Medulla oblongata (tissue), 1 donor: Measurements from ENCODE around the gene SETSIP.
"Not testable (repeated sequence)": the region's sequence is repeated elsewhere in the genome, so short reads cannot be mapped to it uniquely, and the experiment has no call there.

Experiments used
- DNase-seq: peaks from one replicate; pipeline ENCODE4 v3.0.0-alpha.2; 2015; ENCODE audit errors: extremely low spot score

SETSIP gene

GRCh38 chr1:92075311-92075710, at the start of gene SETSIP:
Gene SETSIP, minus strand, starts transcription at chr1:92075411. Its CDS starts 0 bp downstream, at chr1:92075411.
- DNase-seq = no peak

GRCh38 chr1:92123868-92124267, 48.7 kb upstream of the SETSIP start:
- no peak for DNase-seq

- DNase-seq = no peak
Observed at GRCh38 chr1:92118826-92119225, 43.6 kb upstream of the SETSIP start.

- DNase-seq = no peak
Observed at GRCh38 chr1:92117526-92117925, 42.3 kb upstream of the SETSIP start.

GRCh38 chr1:92108631-92109030, 33.4 kb upstream of the SETSIP start:
- no peak for DNase-seq

DNA sequence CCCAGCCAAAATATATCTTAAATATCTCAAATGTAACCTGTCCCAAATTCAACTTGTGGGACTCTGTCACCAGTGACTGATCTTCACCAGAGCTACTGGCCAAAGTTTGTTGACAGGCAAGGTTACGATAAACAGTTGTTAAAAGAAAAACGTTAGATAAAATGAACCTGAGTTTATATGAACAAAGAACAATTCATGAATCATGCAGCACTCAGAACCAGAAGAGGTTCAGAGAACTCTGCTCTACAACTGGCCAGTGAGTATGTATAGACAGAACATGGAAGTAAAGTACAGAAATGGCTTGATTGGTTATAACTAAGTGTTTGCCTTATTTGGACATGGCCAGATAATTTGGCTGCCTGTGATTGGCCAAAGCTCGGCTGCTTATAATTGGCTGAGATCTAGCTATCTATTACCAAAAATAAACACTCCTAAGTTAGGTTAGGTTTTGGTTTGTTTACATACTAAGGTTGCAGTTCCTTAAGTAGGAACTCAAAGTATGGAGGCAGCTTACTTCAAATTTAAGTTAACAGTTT, 30.4 kb upstream of the SETSIP start:
- no peak for DNase-seq

DNA sequence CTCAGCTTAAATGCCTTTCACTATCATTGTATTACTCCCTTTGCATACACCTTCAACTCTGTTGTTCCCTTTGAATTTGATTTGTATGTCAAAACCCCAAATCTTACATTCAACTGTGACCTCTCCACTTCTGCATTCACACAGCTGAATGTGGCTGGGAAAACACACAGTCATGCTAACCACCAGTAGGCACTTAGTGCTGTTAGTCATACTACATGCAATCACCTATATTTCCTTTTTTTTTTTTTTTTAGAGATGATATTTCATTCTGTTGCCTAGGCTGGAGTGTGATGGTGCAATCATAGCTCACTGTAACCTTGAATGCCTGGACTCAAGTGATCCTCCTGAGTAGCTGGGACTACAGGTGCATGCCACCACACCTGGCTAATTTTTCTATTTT, 21.1 kb upstream of the SETSIP start:
- DNase-seq = no peak

DNA sequence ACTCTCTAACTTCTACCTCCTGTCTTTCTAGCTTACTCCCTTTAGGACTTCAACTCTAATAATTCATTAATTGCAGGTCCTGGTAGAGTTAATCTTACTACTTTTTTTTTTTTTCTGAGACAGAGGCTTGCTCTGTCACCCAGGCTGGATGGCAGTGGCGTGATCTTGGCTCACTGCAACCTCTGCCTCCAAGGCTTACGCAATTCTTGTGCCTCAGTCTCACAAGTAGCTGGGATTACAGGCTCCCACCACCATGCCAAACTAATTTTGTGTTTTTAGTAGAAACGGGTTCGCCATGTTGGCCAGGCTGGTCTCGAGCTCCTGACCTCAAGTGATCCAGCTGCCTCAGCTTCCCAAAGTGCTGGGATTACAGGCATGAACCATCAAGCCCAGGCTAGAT, 20.7 kb upstream of the SETSIP start:
- no peak for DNase-seq

GRCh38 chr1:92094595-92094994, 19.4 kb upstream of the SETSIP start:
- DNase-seq = no peak

DNA sequence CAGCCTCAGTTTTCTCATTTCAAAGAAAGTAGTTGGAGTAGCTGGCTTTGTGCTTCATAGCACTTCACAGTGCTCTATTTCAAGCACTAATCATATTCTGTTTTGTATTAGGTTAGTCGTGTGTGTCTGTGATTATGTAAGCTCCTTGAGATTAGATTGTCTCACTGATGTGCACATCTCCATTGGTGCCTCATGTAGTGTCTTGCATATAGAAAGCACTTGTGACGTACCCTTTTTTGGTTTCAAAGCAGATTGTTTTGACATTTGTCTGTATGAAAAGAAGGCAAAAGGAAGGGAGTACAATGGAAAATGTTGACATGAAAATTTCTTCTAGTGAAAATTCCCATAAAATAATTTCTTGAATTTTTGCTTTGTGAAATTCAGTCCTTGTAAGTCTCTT, 18.9 kb upstream of the SETSIP start:
- DNase-seq = no peak

DNA sequence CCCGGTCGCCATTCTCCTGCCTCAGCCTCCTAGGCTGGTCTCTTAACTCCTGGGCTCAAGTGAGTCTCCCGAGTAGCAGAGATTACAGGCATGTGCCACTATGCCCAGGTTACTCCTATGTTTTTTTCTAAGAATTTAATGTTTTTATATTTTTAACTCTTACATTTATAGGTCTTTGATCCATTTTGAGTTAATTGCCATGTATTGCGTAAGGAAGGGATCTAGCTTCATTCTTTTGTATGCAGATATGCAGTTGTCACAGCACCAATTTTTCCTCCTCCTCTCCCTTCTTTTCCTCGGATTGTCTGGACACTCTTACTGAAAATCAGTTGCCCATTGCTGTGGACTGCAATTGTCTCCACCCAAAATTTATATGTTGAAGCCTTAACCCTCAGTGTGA, 16.4 kb upstream of the SETSIP start:
- DNase-seq = no peak

GRCh38 chr1:92087542-92087941, 12.3 kb upstream of the SETSIP start:
- DNase-seq = no peak

DNA sequence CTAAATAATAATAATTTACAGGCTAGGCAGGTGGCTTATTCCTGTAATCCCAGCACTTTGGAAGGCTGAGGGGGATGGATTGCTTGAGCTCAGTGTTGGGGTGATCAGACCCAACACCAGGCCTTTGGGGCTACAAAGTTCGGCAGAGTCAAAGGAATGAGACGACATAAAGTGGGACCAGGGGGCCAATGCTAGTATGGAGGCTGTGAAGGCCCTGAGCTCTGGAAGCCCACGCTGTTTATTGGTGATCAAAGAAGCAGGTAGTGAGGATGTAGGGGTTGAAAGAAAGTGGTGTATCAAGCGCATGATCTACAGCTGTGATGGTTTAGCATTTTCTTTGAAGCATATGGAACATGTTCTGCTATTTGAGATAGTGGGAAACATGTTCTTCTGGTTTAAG, 10.5 kb upstream of the SETSIP start:
- DNase-seq = no peak

- DNase-seq = no peak
Observed at GRCh38 chr1:92084651-92085050, 9.4 kb upstream of the SETSIP start.

DNA sequence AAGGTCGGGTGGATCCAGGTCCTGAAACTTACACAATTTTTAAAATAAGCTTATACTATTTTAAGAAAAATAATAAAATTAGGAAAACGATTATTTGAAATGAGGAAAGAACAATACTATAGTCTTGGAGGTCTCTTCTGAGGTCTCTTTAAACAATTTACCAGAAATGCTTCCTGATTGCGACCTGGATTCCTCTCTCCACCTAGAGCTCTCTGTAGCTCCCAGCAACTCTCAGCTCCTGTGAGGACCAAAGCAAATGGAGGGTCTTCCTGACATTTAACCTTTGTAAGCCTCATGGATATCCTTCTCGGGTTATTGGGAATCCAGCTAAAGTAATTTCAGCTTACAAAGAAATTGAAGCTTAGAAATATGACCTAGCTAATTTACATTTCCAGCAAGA, 5.8 kb upstream of the SETSIP start:
- no peak for DNase-seq

- DNase-seq = peak; percentile 85
Observed at GRCh38 chr1:92080128-92080985, 5.1 kb upstream of the SETSIP start, which contains the start of gene BTBD8. Gene BTBD8, plus strand, starts transcription at chr1:92080345. Its CDS starts 227 bp downstream, at chr1:92080572.

DNA sequence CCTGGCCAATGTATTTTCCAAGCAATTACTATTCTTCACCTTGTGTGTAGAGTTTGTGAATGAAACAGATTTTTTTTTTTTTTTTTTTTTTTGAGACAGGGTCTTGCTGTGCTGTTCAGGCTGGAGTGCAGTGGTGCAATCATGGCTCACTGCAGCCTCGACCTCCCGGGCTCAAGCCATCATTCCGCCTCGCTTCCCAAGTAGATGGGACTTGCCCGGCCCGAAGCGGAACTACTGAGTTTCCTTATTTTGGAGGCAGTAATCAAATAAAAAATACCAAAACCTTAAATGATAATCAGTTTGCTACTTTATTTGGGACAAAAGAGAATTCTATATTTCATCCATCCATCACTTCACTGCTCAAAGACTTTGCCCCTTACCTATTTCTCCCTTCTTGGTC, 4.2 kb upstream of the SETSIP start:
- no peak for DNase-seq

- not testable (repeated sequence) for DNase-seq
Observed at GRCh38 chr1:92078077-92078476, 2.9 kb upstream of the SETSIP start.

GRCh38 chr1:92076363-92076762, 1.2 kb upstream of the SETSIP start:
- DNase-seq = no peak

GRCh38 chr1:92074446-92074845, 765 bp downstream of the SETSIP start:
- DNase-seq = not testable (repeated sequence)

- DNase-seq = no peak
Observed at GRCh38 chr1:92070892-92071291, 4.3 kb downstream of the SETSIP start.

DNA sequence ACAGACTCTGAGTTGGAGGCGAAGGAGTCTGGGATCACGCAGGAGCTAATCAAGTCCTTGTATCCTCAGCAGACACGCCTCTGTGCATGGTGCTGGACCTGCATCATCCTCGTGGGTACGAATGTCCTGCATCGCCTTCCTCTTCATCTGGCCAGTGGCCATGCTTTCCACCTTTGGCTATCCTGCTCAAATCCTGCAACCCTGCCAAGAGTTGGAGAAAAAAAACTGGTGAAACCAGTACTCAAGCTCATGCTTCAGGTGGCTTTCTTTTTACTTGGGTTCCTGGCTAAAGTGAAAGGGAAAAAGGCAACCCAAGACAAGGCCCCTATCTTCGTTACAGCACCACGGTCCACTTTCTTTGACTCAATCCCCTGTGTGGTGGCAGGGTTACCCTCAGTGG, 8.9 kb downstream of the SETSIP start:
- DNase-seq = no peak

GRCh38 chr1:92065042-92065441, 10.2 kb downstream of the SETSIP start:
- no peak for DNase-seq
